GM13976 (cell line): ENCODE results near the gene AGBL1.

ENCODE experiments used
- DNase-seq: peaks from one replicate; pipeline ENCODE4 v3.0.0; 2012; ENCODE audit warnings: low spot score
- in situ Hi-C: fragments of 300-500 bp; cut with MboI; formaldehyde crosslinking; loops from one replicate; pipeline ENCODE4 v1.12.0; 2022; ENCODE audit warnings: low sequenced_read_pairs, mixed read lengths, inconsistent platforms; ENCODE audit not compliant: unreplicated experiment
- TF ChIP-seq, protein P1 (sequence below): IDR thresholded peaks from 2 replicates; pipeline ENCODE4 v1.5.1; 2012; ENCODE audit warnings: borderline replicate concordance, mild to moderate bottlenecking; ENCODE audit not compliant: insufficient read depth; ENCODE audit errors: extremely low read depth, missing control alignments, control extremely low read depth

The AGBL1 gene

DNA sequence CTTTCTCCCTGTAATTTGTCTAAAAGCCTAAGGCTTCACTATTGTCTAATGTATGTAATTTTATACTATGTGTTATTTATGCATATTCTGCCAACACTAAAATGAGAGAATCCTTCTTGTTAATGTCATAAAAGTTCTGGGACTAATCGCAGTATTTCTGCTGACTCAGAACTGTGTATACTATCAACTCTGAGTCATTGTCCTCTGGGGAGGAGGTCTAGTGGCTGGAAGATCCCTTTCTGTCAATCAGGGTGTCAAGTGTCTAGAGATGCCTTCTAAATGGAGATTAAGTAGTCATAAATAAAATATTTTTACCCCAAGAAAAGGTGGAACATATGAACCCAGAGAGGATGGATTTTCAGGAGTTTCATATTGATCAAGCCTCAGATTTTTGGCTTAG, 473.4 kb downstream of the AGBL1 start:
- TF ChIP-seq, protein P1, sequence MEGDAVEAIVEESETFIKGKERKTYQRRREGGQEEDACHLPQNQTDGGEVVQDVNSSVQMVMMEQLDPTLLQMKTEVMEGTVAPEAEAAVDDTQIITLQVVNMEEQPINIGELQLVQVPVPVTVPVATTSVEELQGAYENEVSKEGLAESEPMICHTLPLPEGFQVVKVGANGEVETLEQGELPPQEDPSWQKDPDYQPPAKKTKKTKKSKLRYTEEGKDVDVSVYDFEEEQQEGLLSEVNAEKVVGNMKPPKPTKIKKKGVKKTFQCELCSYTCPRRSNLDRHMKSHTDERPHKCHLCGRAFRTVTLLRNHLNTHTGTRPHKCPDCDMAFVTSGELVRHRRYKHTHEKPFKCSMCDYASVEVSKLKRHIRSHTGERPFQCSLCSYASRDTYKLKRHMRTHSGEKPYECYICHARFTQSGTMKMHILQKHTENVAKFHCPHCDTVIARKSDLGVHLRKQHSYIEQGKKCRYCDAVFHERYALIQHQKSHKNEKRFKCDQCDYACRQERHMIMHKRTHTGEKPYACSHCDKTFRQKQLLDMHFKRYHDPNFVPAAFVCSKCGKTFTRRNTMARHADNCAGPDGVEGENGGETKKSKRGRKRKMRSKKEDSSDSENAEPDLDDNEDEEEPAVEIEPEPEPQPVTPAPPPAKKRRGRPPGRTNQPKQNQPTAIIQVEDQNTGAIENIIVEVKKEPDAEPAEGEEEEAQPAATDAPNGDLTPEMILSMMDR, result no peak
- DNase-seq, result no peak
- in situ Hi-C loops, result no loop called here

- in situ Hi-C loops, result no loop called here
- no peak for DNase-seq
- TF ChIP-seq, protein P1, result no peak
Measured at GRCh38 chr15:86555098-86555497, 475.4 kb downstream of the AGBL1 start.

DNA sequence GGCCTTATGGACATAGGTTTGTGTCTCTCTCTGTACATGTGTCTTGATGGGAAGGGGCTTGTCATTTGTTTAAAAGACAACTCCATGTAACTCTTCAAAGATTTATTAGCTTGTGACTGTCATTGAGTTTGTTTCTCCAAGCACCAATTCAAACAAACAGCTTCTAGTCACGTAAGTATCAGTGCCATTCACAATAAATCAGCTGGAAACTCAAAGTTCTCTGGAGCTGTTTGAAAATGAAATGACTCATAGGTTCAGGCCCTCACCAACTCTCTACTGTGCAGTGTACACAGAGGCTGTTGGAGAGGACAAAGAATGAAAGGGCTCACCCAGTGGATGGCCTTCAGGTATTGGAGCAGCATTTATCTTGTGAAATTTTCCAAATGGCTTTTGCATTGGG, 476.3 kb downstream of the AGBL1 start:
- TF ChIP-seq, protein P1, result no peak
- in situ Hi-C loops, result no loop called here
- DNase-seq, result no peak

DNA sequence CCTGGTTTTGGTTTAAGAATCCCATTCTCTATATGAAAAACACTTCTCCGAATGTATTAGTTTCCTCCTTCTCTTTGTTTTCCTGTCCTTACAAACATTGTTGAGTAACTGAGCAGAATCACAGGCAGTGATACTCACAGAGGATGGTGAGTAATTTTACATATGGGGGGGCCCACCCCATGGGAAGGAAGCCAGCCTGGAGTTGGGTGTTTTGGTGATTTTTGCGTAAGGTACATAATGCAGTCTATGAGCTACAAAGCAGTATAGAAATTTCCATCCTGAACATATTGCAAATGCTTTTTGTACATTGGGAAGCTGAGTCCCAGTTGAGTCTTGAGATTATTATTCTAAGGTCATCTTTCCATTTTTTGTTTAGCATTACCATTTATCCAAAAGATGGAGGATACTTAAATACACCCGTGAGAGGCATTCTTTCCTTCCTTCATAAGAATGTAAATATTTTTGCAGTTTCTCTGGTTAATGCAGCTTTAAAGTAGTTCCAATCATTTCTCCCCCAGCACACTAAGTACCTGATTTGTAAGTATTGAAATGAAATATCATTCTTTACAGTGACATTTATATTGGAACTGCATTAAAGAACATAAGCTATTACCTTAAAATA, 476.8 kb downstream of the AGBL1 start:
- TF ChIP-seq, protein P1, result no peak
- no peak for DNase-seq
- in situ Hi-C loops, result no loop called here

DNA sequence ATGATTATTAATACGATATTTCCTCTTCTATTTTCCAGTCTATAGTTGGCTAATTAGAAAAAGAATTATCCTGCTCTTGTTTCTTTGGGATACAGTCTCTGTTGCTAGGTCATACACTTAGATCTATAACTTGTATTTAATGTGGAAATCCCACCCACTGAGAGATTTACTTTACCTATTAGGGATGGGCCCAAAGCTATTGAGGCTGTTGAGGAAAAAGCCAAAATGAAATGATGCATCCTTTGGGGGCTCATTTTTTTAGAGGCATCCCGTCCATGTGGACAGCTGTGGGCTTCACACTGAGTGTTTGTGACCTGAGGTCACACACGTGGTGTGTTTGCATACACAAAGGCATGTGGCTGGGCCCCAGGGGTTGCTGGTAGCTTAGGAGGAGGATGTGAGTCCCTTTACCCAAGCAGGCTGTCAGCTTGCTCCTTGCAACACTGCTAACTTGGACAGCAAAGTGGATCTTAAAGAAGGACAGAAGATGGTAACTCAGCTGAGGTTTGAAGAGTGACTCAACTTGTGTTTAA, 477.4 kb downstream of the AGBL1 start:
- in situ Hi-C loops, result no loop called here
- DNase-seq, result no peak
- TF ChIP-seq, protein P1, result no peak

DNA sequence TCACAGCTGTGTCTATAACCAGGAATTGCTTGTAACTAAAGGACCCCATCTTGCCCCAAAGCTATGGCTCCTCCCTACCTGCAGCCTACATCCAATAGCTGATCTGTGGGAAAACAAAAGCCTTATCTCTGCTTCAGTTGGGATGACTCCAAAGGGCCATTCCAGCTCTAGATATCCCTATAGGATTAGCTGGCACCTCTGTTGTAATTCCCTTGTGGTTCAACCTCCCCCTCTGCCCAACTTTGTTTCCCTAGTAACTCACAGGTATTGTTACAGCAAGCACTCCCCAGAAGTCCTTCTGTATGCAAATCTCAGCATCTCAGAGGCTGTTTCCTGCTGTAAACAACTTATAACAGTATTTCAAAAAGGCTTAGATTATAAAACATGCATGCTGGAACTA, 478.6 kb downstream of the AGBL1 start:
- in situ Hi-C loops, result no loop called here
- TF ChIP-seq, protein P1, result no peak
- no peak for DNase-seq
